HepG2 (cell line): Measurements from ENCODE around the gene UTP11. TPM values are rescaled to one million over a fixed set of nuclear protein-coding genes. Genes with fewer than 3 reads are reported as not detected.

Source experiments
- ATAC-seq: fragments of 200-7000 bp; cut with Tn5 transposase; 3 replicates; pipeline ENCODE4 v1.9.1; 2020; ENCODE audit warnings: mild to moderate bottlenecking, moderate library complexity
- BruUV-seq: library from RNA; stranded (reverse); fragments of 400-500 nt; replicated peaks from 2 replicates; lab custom pipeline; 2021; lab: Mats Ljungman, UMichigan
- CTCF ChIA-PET: fragments of 300-600 bp; formaldehyde crosslinking; extraction: SDS; loops from one replicate; lab custom pipeline; 2021; ENCODE audit warnings: low total read pairs, inconsistent platforms, low intra/inter-chr PET ratio; lab: Yijun Ruan, JAX
- POLR2A ChIA-PET: fragments of 350-600 bp; sonication (Branson Sonifier 250); formaldehyde crosslinking; loops from one replicate; lab custom pipeline; 2020; ENCODE audit warnings: antibody characterized with exemption, inconsistent platforms; lab: Yijun Ruan, JAX
- DNase-seq: peaks from one replicate; pipeline ENCODE4 v3.0.0-alpha.2; 2015; ENCODE audit warnings: low spot score
- FAIRE-seq: peaks from 3 replicates; lab custom pipeline; 2011; peaks lifted over from hg19 to GRCh38; lab: Jason Lieb, UNC
- H2AFZ ChIP-seq: one replicate; pipeline ENCODE4 v1.6.1; 2011; ENCODE audit warnings: low read length, inconsistent platforms
- H3K27ac ChIP-seq: fragments of 300-600 bp; 3 replicates; pipeline ENCODE4 v1.8.0; 2011; ENCODE audit warnings: mixed run types, mild to moderate bottlenecking, mixed read lengths, low read length, inconsistent platforms; ENCODE audit not compliant: insufficient read depth; ENCODE audit errors: extremely low read length
- H3K27me3 ChIP-seq, 2 experiments: fragments of 200-600 bp in 1 of 2; 2 replicates in 1 of 2; 3 replicates in 1 of 2; pipeline versions ENCODE4 v1.6.0 to v1.8.0; 2011; ENCODE audit warnings: low read length in 2 of 2, mild to moderate bottlenecking in 2 of 2, moderate library complexity in 2 of 2, inconsistent platforms in 1 of 2; ENCODE audit not compliant: insufficient read depth in 2 of 2, control insufficient read depth in 1 of 2
- H3K36me3 ChIP-seq, 2 experiments: fragments of 200-600 bp in 1 of 2; replicated peaks in 1 of 2; 2 replicates in 1 of 2; 3 replicates in 1 of 2; pipeline versions ENCODE4 v1.5.1 to v1.8.0; 2011; ENCODE audit warnings: low read length in 2 of 2, inconsistent platforms in 1 of 2; ENCODE audit not compliant: insufficient read depth in 2 of 2, control insufficient read depth in 1 of 2
- H3K4me1 ChIP-seq: 2 replicates; pipeline ENCODE4 v1.5.1; 2012; ENCODE audit warnings: low read length, inconsistent platforms; ENCODE audit not compliant: insufficient read depth
- H3K4me2 ChIP-seq: 2 replicates; pipeline ENCODE4 v1.6.0; 2011; ENCODE audit warnings: low read depth, low read length, inconsistent platforms
- H3K4me3 ChIP-seq, 3 experiments: fragments of 200-600 bp in 1 of 3; sonication (generic), shearing (Covaris generic) in 1 of 3; replicated peaks in 1 of 3; 2 replicates each; pipeline ENCODE4 v1.5.1; 2011 to 2016; ENCODE audit warnings: low read length in 3 of 3, inconsistent platforms in 2 of 3, low read depth in 2 of 3, mild to moderate bottlenecking in 2 of 3, control low read depth in 1 of 3, mixed read lengths in 1 of 3; ENCODE audit not compliant: insufficient read depth in 1 of 3
- H3K79me2 ChIP-seq: one replicate; pipeline ENCODE4 v1.6.1; 2011; ENCODE audit warnings: low read length, inconsistent platforms; ENCODE audit not compliant: insufficient read depth
- H3K9ac ChIP-seq: 2 replicates; pipeline ENCODE4 v1.6.0; 2011; ENCODE audit warnings: mild to moderate bottlenecking, low read depth, low read length, inconsistent platforms; ENCODE audit not compliant: insufficient read depth
- H3K9me3 ChIP-seq: 2 replicates; pipeline ENCODE4 v1.5.1; 2012; ENCODE audit warnings: mild to moderate bottlenecking, low read length
- H4K20me1 ChIP-seq: 2 replicates; pipeline ENCODE4 v1.6.0; 2011; ENCODE audit warnings: inconsistent platforms, mild to moderate bottlenecking, low read length, moderate library complexity; ENCODE audit not compliant: insufficient read depth
- BRF2 ChIP-seq: sonication (generic); formaldehyde crosslinking; IDR thresholded peaks from 2 replicates; pipeline ENCODE4 v1.8.1; 2022; ENCODE audit warnings: mild to moderate bottlenecking, missing genetic modification reagents
- FOSL2 ChIP-seq: sonication (generic); formaldehyde crosslinking; IDR thresholded peaks from 2 replicates; pipeline ENCODE4 v1.4.0; 2020; ENCODE audit warnings: missing genetic modification reagents
- HOXA5 ChIP-seq: sonication (generic); formaldehyde crosslinking; IDR thresholded peaks from 2 replicates; pipeline ENCODE4 v1.4.0; 2020; ENCODE audit warnings: missing genetic modification reagents
- ISX ChIP-seq: sonication (generic); formaldehyde crosslinking; conservative IDR thresholded peaks from 2 replicates; pipeline ENCODE4 v1.5.0; 2020; ENCODE audit warnings: missing genetic modification reagents
- JUNB ChIP-seq: sonication (generic); formaldehyde crosslinking; IDR thresholded peaks from 2 replicates; pipeline ENCODE4 v1.8.0; 2022; ENCODE audit warnings: missing genetic modification reagents, mild to moderate bottlenecking, borderline replicate concordance
- NR2F2 ChIP-seq: IDR thresholded peaks from 2 replicates; pipeline ENCODE4 v1.6.1; 2012; ENCODE audit warnings: low read depth, inconsistent platforms, borderline replicate concordance
- PBX3 ChIP-seq: sonication (generic); formaldehyde crosslinking; IDR thresholded peaks from 2 replicates; pipeline ENCODE4 v1.8.1; 2023; ENCODE audit warnings: missing genetic modification reagents, inconsistent platforms, borderline replicate concordance
- PLRG1 ChIP-seq: fragments of 450-650 bp; conservative IDR thresholded peaks from 2 replicates; pipeline ENCODE4 v1.6.1; 2016
- RBM22 ChIP-seq: fragments of 200-400 bp; formaldehyde crosslinking; optimal IDR thresholded peaks from 2 replicates; pipeline ENCODE3; 2017; ENCODE audit warnings: mild to moderate bottlenecking, low read length, moderate library complexity
- SAP130 ChIP-seq: IDR thresholded peaks from 2 replicates; pipeline ENCODE4 v1.6.1; 2016; ENCODE audit warnings: low read depth
- SATB2 ChIP-seq: sonication (generic); formaldehyde crosslinking; IDR thresholded peaks from 2 replicates; pipeline ENCODE4 v1.5.0; 2020; ENCODE audit warnings: missing genetic modification reagents
- TFDP1 ChIP-seq: IDR thresholded peaks from 2 replicates; pipeline ENCODE4 v1.6.1; 2016; ENCODE audit warnings: missing compliant biosample characterization, missing genetic modification reagents, borderline replicate concordance
- XBP1 ChIP-seq: sonication (generic); formaldehyde crosslinking; IDR thresholded peaks from 2 replicates; pipeline ENCODE4 v1.5.0; 2020; ENCODE audit warnings: missing genetic modification reagents
- ZNF674 ChIP-seq: sonication (generic); formaldehyde crosslinking; IDR thresholded peaks from 2 replicates; pipeline ENCODE4 v1.5.0; 2020; ENCODE audit warnings: low read depth, mild to moderate bottlenecking, missing genetic modification reagents
- ZSCAN20 ChIP-seq: sonication (generic); formaldehyde crosslinking; IDR thresholded peaks from 2 replicates; pipeline ENCODE4 v1.4.0; 2020; ENCODE audit warnings: missing genetic modification reagents, mild to moderate bottlenecking, borderline replicate concordance
- ZSCAN29 ChIP-seq: sonication (generic); formaldehyde crosslinking; conservative IDR thresholded peaks from 2 replicates; pipeline ENCODE4 v1.4.0; 2020; ENCODE audit warnings: mild to moderate bottlenecking, missing genetic modification reagents
- WGBS: methylation state at CpG from one replicate; pipeline ENCODE4 v1.1.6; 2017; ENCODE audit warnings: low lambda C conversion rate; 5-methylcytosine and 5-hydroxymethylcytosine counted together
- in situ Hi-C: cut with HindIII; loops from 2 replicates; pipeline ENCODE4 v1.10.0; 2017; ENCODE audit warnings: low pct_unique_long_range_greater_than_20kb; ENCODE audit not compliant: extremely low pct_ligation_motif_present
- intact Hi-C: fragments of 100-400 bp; cut with micrococcal nuclease; formaldehyde crosslinking; loops from one replicate; pipeline ENCODE4 v1.10.0; 2022; ENCODE audit not compliant: unreplicated experiment
- polyA plus RNA-seq, 8 experiments: library from polyadenylated mRNA; depleted of rRNA in 3 of 8; stranded (reverse) in 7 of 8; unstranded in 1 of 8; fragments of >200 nt; fragmentation: Illumina TruSeq in 4 of 8; extraction: Trizol in 4 of 8; gene quantifications; 2 replicates each; pipeline versions ENCODE4 v1.2.1 to v1.2.3, GENCODE V29; 2011 to 2016; ENCODE audit warnings: low read depth in 4 of 8, missing spikeins in 1 of 8, mixed read lengths in 1 of 8; ENCODE audit not compliant: insufficient read depth in 1 of 8
- total RNA-seq, 5 experiments: library from RNA; depleted of rRNA; stranded (reverse); fragments of >200 nt; fragmentation: Illumina TruSeq; extraction: Trizol; gene quantifications; 2 replicates each; pipeline ENCODE4 v1.2.3, GENCODE V29; 2016; ENCODE audit warnings: low read depth in 1 of 5
- TF ChIP-seq, protein P1 (sequence below): sonication (generic); formaldehyde crosslinking; IDR thresholded peaks from 2 replicates; pipeline ENCODE4 v1.4.0; 2020; ENCODE audit warnings: missing genetic modification reagents
- TF ChIP-seq, protein P2 (sequence below): sonication (generic); formaldehyde crosslinking; IDR thresholded peaks from 2 replicates; pipeline ENCODE4 v1.8.0; 2023; ENCODE audit warnings: mild to moderate bottlenecking, missing genetic modification reagents

UTP11 gene
- total and polyA plus RNA-seq, 2 of the 13 experiments (the other 11 are each of a cell fraction or from before 2014, with no cell fraction given), result 13.5 to 44.8 TPM

DNA sequence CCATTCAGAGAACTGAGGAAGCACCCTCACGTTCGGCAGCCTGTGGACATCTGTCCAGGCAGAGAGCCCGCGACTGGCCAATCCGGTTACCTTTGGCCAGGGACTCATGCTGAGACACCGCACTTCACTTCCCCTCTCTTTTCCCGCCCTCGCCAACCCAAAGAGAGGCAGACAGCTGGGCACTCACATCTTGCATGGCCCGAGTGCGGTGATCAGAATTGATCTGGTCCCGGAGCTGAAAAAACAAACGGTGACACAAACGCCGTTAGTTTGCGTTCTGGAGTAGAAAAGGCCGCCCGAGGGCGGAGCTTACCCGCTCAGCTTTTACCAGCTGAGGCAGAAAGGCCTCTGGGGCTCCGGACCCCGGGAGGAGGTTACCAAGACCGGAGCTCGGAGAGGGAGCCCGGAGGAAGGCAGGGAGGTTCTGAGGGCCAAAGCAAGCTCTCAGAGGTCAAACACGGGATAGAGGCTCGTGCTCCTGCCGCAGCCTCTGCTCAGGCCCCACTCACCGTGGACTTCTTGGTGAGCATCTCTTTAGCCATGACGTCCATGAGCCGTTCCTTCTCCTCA is 23.1 kb upstream of the UTP11 start:
- WGBS, result under 1% methylated on average over 17 of the region's 30 CpGs
- CTCF ChIA-PET, result interaction anchor here (0.7 to 3.1 kb wide), 5 partner anchors 15 to 99 kb away, joined by 3 to 45 read pairs (median 6); partner anchors contain the start of gene UTP11
- Histone ChIP-seq H3K9me3 (no peaks in the 10 kb centered on the region), H3K27ac (peak overlapping the region; percentile 63), H3K27me3 (no peaks in the 10 kb centered on the region; a peak in 1 of 5 replicates), H4K20me1 (peaks cover 11% of the 10 kb centered on the region; the same call in 1 of the 2 replicates), H3K4me3 (peak overlapping the region; percentile 84 to 96 (median 95)), H3K4me2 (peak overlapping the region; percentile 75), H3K4me1 (peaks cover 19% of the 10 kb centered on the region), H2AFZ (peak overlapping the region; percentile 65), H3K9ac (peak overlapping the region; percentile 90), H3K79me2 (peaks cover 9% of the 10 kb centered on the region), H3K36me3 (peaks cover 4 to 25% of the 10 kb centered on the region in 2 experiments)
- POLR2A ChIA-PET, result interaction anchor here (1.5 to 3.3 kb wide), 5 partner anchors 11 to 25 kb away, joined by 3 to 27 read pairs (median 13); partner anchors contain the start of gene UTP11
- intact Hi-C loops (no loop called here), in situ Hi-C loops (no loop called here)
- BruUV-seq, result TSS peak; percentile 71
- ATAC-seq, result peak; percentile 51
- no peak for FAIRE-seq
- DNase-seq, result no peak
- TF ChIP-seq JUNB (CRISPR knock-in tag) (no peak), PBX3 (CRISPR knock-in tag) (0 out of 2 replicates have a peak, but pooled peaks have one; percentile 7), HOXA5 (peak; percentile 3; the same call in 1 of the 2 replicates), RBM22 (no peak), ZNF674 (CRISPR knock-in tag) (0 out of 2 replicates have a peak, but pooled peaks have one; percentile 75), XBP1 (CRISPR knock-in tag) (peak; percentile 31; the same call in 1 of the 2 replicates), ISX (0 out of 2 replicates have a peak, but pooled peaks have one; percentile 77), ZSCAN29 (CRISPR knock-in tag) (no peak), NR2F2 (0 out of 2 replicates have a peak, but pooled peaks have one; percentile 28), SAP130 (no peak), BRF2 (CRISPR knock-in tag) (no peak), ZSCAN20 (peak; percentile 80; the same call in 1 of the 2 replicates), SATB2 (CRISPR knock-in tag) (peak; percentile 74; the same call in 1 of the 2 replicates), PLRG1 (no peak), FOSL2 (no peak), TFDP1 (CRISPR knock-in tag) (0 out of 2 replicates have a peak, but pooled peaks have one; percentile 21)
- TF ChIP-seq, protein P1, sequence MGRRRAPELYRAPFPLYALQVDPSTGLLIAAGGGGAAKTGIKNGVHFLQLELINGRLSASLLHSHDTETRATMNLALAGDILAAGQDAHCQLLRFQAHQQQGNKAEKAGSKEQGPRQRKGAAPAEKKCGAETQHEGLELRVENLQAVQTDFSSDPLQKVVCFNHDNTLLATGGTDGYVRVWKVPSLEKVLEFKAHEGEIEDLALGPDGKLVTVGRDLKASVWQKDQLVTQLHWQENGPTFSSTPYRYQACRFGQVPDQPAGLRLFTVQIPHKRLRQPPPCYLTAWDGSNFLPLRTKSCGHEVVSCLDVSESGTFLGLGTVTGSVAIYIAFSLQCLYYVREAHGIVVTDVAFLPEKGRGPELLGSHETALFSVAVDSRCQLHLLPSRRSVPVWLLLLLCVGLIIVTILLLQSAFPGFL (CRISPR knock-in tag), result 0 out of 2 replicates have a peak, but pooled peaks have one; percentile 14
- TF ChIP-seq, protein P2, sequence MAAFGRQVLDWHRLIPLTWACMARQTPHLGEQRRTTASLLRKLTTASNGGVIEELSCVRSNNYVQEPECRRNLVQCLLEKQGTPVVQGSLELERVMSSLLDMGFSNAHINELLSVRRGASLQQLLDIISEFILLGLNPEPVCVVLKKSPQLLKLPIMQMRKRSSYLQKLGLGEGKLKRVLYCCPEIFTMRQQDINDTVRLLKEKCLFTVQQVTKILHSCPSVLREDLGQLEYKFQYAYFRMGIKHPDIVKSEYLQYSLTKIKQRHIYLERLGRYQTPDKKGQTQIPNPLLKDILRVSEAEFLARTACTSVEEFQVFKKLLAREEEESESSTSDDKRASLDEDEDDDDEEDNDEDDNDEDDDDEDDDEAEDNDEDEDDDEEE (CRISPR knock-in tag), result 0 out of 2 replicates have a peak, but pooled peaks have one; percentile 20
